IPS DF 4.7 (cell line): ENCODE results near the gene ATOH8.
A peak's percentile ranks its signal among the peaks of the same experiment; 100 is the strongest.
"Not testable (repeated sequence)": the region's sequence is repeated elsewhere in the genome, so short reads cannot be mapped to it uniquely, and the experiment has no call there.

Source experiments
- DNase-seq: peaks from one replicate; pipeline ENCODE4 v3.0.0-alpha.2; 2013; ENCODE audit warnings: low spot score; ENCODE audit errors: extremely low read depth

ATOH8 gene

GRCh38 chr2:85753525-85754312 lies at the start of gene ATOH8:
ATOH8 (plus strand) TSS chr2:85753991; CDS start chr2:85754190, 199 bp downstream.
- DNase-seq: no peak

DNA sequence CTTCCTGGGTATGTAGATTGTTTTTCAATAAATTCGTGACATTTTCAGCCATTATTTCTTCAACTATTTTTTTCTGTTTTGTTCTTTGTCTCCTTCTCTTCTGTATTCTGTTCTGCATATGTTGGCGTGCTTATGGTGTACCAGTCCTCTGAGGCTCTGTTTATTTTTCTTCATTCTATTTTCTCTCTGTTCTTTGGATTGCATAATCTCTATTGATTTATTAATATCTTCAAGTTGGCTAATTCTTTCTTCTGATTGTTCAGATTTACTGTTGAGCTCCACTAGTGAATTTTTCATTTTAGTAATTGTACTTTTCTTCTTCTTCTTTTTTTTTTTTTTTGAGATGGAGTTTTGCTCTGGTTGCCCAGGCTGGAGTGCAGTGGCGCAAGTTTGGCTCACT lies 49.8 kb upstream of the ATOH8 start:
- DNase-seq: no peak

DNA sequence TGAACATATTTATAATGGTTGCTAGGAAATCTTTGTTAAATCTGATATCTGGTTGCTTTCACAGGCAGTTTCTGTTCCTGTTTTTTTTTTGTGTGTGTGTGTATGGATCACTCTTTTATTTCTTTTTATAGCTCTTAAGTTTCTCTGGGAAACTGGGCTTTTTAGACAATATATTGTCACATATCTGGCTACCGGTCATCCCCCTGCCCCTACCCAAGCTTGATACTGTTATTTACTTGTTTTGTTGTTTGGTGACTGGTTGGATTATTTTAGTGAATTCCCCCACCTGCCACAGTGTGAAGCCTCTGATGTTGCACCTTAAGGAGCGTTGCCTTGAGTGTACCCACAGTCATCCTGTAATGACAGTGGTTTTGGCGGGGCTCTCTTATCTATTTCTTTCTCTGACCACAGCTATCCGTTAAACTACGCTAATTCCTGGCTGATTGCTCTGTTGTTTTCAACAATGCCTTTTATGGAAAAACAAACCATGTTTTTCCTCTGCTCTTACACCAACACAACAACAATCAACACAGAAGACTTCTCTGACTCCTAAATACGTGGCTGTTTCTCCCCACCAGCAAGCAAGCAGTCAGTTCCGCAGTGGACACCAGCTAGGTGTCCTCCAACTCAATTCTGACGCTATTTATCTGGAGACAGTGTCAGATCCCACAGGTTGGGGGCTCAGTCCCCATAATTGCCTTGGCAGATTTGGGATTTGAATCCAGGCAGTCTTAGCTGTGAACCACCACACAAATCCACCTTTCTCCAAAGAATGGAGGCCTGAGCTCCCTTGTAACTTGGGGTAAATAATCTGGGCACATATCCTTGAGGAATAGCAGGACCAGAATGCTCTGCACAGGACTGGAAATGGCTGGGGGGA lies 48.8 kb upstream of the ATOH8 start:
- no peak for DNase-seq

DNA sequence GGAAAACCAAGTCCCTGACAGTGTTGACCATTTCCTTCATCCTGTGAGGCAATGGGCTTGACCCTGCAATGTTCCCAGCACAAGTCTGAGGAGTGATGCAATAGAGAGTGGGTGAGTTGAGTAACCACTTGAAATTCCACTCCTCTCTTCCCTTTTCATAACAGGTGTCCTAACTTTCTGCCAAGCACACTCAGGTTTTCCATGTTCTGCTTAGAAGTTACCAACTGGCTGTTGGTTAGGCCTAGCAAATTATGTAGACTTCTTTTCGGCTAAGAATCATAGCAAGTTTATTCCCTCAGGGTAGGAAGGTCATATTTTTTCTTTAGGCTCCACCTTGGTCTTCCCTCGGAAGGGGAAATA lies 48.1 kb upstream of the ATOH8 start:
- DNase-seq: no peak

GRCh38 chr2:85706063-85706462 lies 47.7 kb upstream of the ATOH8 start:
- no peak for DNase-seq

- DNase-seq: no peak
These were observed 47.0 kb upstream of the ATOH8 start for GRCh38 chr2:85706599-85707296.

DNA sequence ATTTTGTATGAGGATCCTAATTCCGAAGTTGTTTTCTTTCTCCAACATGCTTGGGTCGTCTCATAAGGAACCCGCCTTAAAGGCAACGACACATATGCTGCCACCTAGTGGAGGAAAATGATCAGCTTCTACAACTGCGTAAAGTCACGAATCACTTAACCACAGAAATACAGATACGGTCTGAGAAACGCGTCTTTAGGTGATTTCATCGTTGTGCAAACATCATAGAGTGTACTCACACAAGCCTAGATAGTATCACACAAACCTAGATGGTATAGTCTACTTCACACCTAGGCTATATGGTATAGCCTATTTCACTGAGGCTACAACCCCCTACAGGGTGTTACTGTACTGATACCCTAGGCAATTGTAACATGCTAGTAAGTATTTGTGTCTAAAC lies 46.5 kb upstream of the ATOH8 start:
- DNase-seq: peak; percentile 78

DNA sequence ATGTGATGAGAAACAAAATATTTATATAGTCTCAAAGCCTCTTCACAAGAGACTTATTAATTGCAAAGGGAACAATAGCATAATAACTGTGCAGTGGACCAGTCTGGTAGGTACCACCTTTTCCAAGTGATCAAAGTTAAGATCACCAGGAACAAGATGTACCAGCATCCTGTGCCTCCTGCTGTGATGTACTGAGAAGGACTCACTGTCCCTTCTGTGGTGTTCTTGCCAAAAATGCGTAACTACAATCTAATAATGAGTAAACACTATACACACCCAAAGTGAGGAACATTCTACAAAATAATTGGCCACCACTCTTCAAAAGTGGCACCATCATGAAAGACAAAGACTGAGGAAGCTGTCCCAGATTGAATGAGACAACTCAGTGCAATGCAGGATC lies 45.1 kb upstream of the ATOH8 start:
- no peak for DNase-seq

DNA sequence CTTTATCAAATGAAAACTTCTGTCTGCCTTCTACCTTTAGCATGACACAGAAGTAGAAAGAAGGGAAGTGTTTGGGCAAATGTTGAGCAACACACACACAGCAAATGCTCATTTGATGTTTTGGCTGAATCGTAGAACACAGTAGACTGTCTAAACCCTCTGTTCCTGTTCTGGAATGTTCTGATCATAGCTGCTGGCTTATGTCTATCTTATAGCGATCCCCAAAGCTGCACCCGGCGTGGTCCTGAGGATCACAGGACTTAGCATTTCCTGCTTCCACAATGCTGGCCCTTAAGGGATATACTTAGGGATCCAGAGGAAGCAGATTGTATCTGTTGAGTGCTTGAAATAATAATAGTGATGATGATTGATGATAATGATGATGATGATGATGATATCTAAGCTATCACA lies 44.4 kb upstream of the ATOH8 start:
- DNase-seq: no peak

GRCh38 chr2:85710687-85711577 lies 42.9 kb upstream of the ATOH8 start:
- DNase-seq: no peak

- no peak for DNase-seq
These were observed 42.2 kb upstream of the ATOH8 start for GRCh38 chr2:85711578-85712060.

DNA sequence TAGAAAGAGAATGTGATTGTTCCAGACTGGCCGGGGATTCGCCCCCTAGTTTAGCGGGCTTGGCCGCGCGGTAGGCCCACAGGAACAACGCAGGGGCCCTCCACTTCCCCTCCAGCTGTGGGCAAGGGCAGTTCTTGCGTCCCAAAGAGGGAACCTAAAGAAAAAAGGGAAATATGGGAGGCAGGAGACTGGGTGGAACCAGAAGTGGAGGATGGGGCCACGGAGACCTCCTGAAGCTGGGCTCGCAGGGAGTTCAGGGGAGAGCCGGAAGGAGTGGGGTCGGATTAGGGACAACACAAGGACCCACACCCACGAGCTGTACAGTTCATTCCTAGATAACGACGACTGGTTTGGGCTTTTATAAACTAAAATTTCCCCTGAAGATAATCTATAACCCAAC lies 41.5 kb upstream of the ATOH8 start:
- no peak for DNase-seq

GRCh38 chr2:85712849-85713612 lies 40.8 kb upstream of the ATOH8 start:
- DNase-seq: no peak

DNA sequence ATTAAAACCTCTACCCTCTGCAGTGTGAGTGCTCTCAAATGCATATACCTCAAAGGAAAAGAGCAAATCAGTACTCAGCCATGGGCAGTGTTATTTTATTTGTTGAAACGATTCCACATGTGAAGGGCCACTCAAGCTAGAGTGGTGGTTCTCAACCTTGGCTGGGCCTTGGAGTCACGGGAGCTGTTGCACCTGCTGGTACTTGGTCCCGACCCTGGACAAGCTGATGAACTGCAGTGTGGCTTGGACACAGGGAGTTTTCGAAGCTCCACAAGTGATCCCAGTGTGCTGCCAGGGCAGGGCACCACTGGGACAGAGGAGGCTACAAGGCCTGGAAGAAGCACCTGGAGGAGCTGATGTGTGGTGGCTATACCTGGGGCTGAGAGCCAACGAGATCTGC lies 40.0 kb upstream of the ATOH8 start:
- no peak for DNase-seq

DNA sequence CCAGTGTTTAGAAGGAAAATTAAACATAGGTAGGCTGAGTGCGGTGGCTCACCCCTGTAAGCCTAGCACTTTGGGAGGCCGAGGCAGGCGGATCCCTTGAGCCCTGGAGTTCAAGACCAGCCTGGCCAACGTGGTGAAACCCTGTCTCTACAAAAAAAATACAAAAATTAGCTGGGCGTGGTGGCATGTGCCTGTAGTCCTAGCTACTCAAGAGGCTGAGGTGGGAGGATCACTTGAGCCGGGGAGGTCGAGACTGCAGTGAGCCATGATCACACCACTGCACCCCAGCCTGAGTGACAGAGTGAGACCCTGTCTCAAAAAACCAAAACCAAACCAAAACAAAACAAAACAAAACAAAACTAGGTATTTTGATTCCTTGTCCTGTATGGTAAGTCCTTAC lies 39.4 kb upstream of the ATOH8 start:
- DNase-seq: not testable (repeated sequence)

- DNase-seq: no peak
These were observed 39.0 kb upstream of the ATOH8 start for GRCh38 chr2:85714841-85715240.

DNA sequence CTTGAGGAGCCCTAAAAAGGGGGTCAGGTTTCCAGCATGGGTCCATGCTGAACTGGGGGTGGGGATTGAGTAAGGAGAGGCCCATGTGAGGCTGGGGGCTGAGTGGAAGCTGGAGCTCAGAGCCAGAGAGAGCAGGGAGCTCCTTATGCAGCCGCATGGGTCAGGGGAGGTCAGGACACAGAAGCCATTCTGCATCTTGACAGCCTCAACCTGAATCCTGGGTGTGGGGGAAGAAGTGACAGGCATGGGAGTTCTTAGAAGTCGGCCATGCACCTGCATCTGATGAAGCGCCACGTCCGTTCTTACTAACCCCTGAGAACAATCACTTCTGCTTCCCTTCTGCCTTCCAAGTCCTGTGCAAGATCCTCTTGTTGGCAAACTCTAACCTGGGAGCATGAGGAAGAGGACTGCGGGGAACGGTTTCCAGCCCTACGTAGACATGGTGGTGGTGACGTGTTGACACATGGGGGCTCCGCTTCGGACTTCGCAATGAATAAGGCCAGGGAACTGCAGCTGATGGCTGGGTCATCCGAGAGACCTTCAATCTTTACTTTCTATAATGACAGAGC lies 37.4 kb upstream of the ATOH8 start:
- no peak for DNase-seq

DNA sequence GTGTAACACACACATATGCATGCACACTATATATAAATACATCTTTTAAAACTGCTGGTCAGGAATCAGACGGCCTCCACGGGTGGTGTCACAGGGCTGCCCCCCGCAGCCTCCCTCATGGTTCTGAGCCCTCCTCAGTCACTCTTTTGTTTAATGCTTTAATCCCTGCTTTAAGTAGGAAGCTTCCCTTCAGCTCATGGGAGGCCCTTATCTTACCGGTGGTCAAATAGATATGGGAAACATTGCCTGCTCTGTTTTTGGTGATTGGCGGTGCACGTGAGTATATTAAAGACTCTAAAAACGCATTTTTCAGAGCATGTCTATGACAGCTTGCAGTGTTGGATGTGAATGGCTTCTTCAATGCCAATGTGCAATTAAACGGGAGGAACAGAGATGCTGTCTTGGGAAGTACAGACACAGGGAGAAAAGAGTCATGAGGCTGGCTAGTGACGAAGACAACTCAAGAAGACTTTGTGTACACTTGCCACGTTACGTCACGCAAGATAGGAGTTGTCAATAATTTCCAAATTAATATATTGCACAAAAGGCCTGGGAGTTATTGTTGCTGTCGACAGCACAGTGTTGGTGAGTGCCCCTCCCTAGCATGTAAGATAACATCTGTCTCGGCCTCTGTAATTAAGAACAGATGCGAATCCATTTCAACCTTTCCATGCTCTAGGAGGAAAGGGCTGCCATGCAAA lies 36.3 kb upstream of the ATOH8 start:
- DNase-seq: no peak

GRCh38 chr2:85718009-85718391 lies 35.8 kb upstream of the ATOH8 start:
- no peak for DNase-seq
